HepG2 (cell line): Measurements from ENCODE around the gene PPP1R13B. TPM values are rescaled to one million over a fixed set of nuclear protein-coding genes. Genes with fewer than 3 reads are reported as not detected.

ENCODE experiments used
- BCL6 ChIP-seq: IDR thresholded peaks from 2 replicates; pipeline ENCODE4 v1.6.1; 2016; ENCODE audit warnings: missing genetic modification reagents, missing compliant biosample characterization
- EEA1 ChIP-seq: sonication (generic); formaldehyde crosslinking; IDR thresholded peaks from 2 replicates; pipeline ENCODE4 v1.5.1; 2020; ENCODE audit warnings: mild to moderate bottlenecking, missing genetic modification reagents, borderline replicate concordance
- FOXC1 ChIP-seq: sonication (generic); formaldehyde crosslinking; IDR thresholded peaks from 2 replicates; pipeline ENCODE4 v1.8.0; 2022; ENCODE audit warnings: mild to moderate bottlenecking, missing genetic modification reagents, borderline replicate concordance
- GABPA ChIP-seq, 2 experiments: IDR thresholded peaks; 2 replicates each; pipeline ENCODE4 v1.6.1; 2011 to 2016; ENCODE audit warnings: low read depth in 2 of 2, low read length in 1 of 2, missing biosample characterization in 1 of 2, missing genetic modification characterization in 1 of 2
- ISX ChIP-seq: sonication (generic); formaldehyde crosslinking; conservative IDR thresholded peaks from 2 replicates; pipeline ENCODE4 v1.5.0; 2020; ENCODE audit warnings: missing genetic modification reagents
- KLF12 ChIP-seq: sonication (generic); formaldehyde crosslinking; IDR thresholded peaks from 2 replicates; pipeline ENCODE4 v1.4.0; 2020; ENCODE audit warnings: missing genetic modification reagents, borderline replicate concordance
- NRL ChIP-seq: sonication (generic); formaldehyde crosslinking; IDR thresholded peaks from 2 replicates; pipeline ENCODE4 v1.5.0; 2020; ENCODE audit warnings: missing genetic modification reagents, mild to moderate bottlenecking, moderate library complexity, borderline replicate concordance
- ZFP82 ChIP-seq: sonication (generic); formaldehyde crosslinking; IDR thresholded peaks from 2 replicates; pipeline ENCODE4 v1.5.1; 2020; ENCODE audit warnings: mild to moderate bottlenecking, missing genetic modification reagents, borderline replicate concordance
- ZHX2 ChIP-seq, 2 experiments: sonication (generic) in 1 of 2; formaldehyde crosslinking in 1 of 2; IDR thresholded peaks; 2 replicates each; pipeline versions ENCODE4 v1.6.1 to v1.9.0; 2014 to 2022; ENCODE audit warnings: antibody characterized with exemption in 1 of 2, borderline replicate concordance in 1 of 2, inconsistent platforms in 1 of 2, low read depth in 1 of 2, missing genetic modification reagents in 1 of 2
- ZNF329 ChIP-seq: sonication (generic); formaldehyde crosslinking; IDR thresholded peaks from 2 replicates; pipeline ENCODE4 v1.9.0; 2021; ENCODE audit warnings: low read depth, mild to moderate bottlenecking, missing genetic modification reagents
- ZSCAN5A ChIP-seq: sonication (generic); formaldehyde crosslinking; IDR thresholded peaks from 2 replicates; pipeline ENCODE4 v1.8.0; 2022; ENCODE audit warnings: mild to moderate bottlenecking, missing genetic modification reagents, borderline replicate concordance
- polyA plus RNA-seq, 8 experiments: library from polyadenylated mRNA; depleted of rRNA in 3 of 8; stranded (reverse) in 7 of 8; unstranded in 1 of 8; fragments of >200 nt; fragmentation: Illumina TruSeq in 4 of 8; extraction: Trizol in 4 of 8; gene quantifications; 2 replicates each; pipeline versions ENCODE4 v1.2.1 to v1.2.3, GENCODE V29; 2011 to 2016; ENCODE audit warnings: low read depth in 4 of 8, missing spikeins in 1 of 8, mixed read lengths in 1 of 8; ENCODE audit not compliant: insufficient read depth in 1 of 8
- total RNA-seq, 5 experiments: library from RNA; depleted of rRNA; stranded (reverse); fragments of >200 nt; fragmentation: Illumina TruSeq; extraction: Trizol; gene quantifications; 2 replicates each; pipeline ENCODE4 v1.2.3, GENCODE V29; 2016; ENCODE audit warnings: low read depth in 1 of 5
- TF ChIP-seq, protein P1 (sequence below): IDR thresholded peaks from 2 replicates; pipeline ENCODE4 v1.6.1; 2016; ENCODE audit warnings: missing genetic modification reagents, missing compliant biosample characterization

PPP1R13B gene
- total and polyA plus RNA-seq, 2 of the 13 experiments (the other 11 are each of a cell fraction or from before 2014, with no cell fraction given), result 4.6 to 9.4 TPM

- TF ChIP-seq ZFP82 (peak; percentile 96), ISX (no peak), EEA1 (peak; percentile 85; the same call in 1 of the 2 replicates), GABPA (IDR thresholded peaks at IDR 0.05; ENCODE audit: low read depth, low read length) (no peak), GABPA (CRISPR knock-in tag; IDR thresholded peaks at IDR 0.05; ENCODE audit: low read depth) (no peak), ZHX2 (IDR thresholded peaks at IDR 0.05; ENCODE audit: low read depth) (0 out of 2 replicates have a peak, but pooled peaks have one; percentile 53), ZHX2 (CRISPR knock-in tag; IDR thresholded peaks at IDR 0.05; ENCODE audit: borderline replicate concordance) (no peak), KLF12 (peak; percentile 43; the same call in 1 of the 2 replicates), NRL (CRISPR knock-in tag) (peak; percentile 98), ZNF329 (peak; percentile 90), ZSCAN5A (no peak; the same call in 1 of the 2 replicates), BCL6 (CRISPR knock-in tag) (peak; percentile 78), FOXC1 (CRISPR knock-in tag) (peak; percentile 99)
- TF ChIP-seq, protein P1, sequence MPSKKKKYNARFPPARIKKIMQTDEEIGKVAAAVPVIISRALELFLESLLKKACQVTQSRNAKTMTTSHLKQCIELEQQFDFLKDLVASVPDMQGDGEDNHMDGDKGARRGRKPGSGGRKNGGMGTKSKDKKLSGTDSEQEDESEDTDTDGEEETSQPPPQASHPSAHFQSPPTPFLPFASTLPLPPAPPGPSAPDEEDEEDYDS (CRISPR knock-in tag), result peak; percentile 77
Observed at GRCh38 chr14:103881268-103882201, 34.2 kb upstream of the PPP1R13B start (continued).
